HG03139 (cell line): ENCODE measurements around the gene KCNJ12.
"Not testable (repeated sequence)": the region's sequence is repeated elsewhere in the genome, so short reads cannot be mapped to it uniquely, and the experiment has no call there.

ENCODE experiments used
- ATAC-seq: cut with Tn5 transposase; IDR thresholded peaks from one replicate; pipeline ENCODE4 v1.9.1; 2021; ENCODE audit not compliant: unreplicated experiment

Gene KCNJ12

DNA sequence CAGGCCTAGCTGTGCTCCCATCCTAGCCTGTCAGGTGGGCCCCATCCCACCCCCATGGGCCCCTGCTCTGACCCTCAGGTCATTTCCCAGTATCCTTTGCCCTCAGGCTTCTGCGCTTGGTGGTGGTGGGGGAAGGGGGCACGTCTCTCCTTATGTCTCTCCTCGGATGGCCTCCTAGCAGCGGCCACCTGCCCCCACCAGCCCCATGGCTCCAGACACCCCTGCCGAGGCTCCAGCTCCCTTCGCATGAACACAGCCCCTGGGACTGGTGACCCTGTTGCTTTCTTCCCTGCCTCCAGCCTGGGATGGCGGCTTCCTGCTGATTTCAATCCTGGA is 27.3 kb upstream of the KCNJ12 start:
- not testable (repeated sequence) for ATAC-seq

DNA sequence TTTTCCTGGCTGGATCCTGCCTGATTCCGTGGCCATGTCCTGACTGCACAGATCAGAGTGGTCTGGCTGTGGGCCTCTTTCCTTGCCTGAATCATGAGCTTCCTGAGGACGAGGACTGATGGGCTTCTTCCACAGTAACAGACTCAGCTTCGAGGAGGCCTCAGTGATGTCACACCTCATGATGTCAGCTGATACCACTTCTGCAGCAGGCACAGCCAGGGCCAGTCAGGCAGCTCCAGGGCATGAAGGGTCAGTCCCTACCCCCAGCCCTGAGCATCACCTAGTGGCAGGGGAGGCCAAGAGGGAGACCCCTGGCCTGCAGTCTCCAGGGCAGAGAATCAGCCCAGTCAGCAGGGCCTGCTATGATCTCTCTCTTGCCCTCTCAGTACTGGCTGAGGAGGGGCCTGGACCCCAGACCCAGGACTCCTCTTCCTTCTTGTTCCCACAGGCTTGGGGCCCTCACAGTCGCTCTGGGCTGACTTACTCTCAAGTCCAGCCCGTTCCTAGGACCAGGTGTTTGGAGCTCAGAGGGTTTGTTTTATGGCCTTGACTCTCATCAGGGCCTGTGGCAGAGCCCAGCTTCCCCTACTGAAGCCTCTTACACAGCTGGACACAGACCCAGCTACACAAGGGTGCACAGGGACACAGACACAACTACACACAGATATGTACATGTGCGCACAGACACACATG is 26.7 kb upstream of the KCNJ12 start:
- ATAC-seq, result not testable (repeated sequence)

DNA sequence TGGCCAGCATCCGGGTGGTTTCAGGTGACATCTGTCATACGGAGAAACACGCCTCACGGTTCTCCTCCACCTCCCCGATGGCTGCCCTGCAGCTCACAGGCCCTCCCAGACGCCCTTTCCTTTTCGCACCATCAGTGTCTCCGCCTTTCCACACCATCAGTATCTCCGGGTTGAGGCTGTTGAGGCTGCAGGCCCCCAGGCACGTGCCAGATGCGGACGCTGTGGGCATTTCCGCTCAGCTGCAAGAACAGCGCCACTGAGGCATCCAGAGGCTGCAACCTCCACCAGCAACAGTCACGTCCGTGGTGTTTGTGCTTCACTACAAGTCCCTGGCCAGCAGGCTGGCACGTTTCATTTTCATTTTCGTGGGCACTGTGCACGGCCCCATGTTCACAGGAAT is 25.7 kb upstream of the KCNJ12 start:
- not testable (repeated sequence) for ATAC-seq

DNA sequence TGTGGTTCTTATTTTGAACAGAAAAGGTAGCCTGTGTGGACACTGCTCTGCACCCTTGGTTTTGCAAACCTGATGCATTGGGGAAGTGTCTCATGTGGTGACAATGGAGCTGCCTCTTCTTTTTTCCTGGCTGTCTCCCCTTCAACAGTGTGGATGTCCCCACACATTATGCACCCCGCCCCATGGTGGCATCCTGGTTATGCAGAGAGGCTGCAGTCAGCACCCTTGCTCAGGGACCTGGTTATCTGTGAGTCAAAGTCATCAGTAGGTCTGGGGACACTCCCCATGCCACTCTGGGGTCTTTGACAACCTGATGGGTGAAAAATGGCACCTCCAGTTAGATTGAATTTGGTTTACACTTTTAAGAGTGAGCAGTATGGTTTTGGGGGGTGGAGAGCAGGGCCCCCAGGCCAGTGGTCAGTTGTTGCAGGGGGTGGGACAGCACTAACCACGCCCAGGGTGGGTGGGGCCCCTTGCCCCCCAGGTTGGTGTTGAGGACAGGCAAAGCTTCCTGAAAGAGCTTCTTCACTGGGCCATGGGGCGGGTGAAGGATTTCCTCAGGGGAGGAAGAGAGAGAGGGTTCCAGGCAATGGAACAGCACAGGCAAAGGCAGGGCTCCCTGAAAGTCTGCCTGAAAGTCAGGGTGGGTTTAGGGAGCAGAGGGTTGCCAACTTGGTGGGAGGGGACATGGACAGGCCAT is 24.6 kb upstream of the KCNJ12 start:
- no peak for ATAC-seq

DNA sequence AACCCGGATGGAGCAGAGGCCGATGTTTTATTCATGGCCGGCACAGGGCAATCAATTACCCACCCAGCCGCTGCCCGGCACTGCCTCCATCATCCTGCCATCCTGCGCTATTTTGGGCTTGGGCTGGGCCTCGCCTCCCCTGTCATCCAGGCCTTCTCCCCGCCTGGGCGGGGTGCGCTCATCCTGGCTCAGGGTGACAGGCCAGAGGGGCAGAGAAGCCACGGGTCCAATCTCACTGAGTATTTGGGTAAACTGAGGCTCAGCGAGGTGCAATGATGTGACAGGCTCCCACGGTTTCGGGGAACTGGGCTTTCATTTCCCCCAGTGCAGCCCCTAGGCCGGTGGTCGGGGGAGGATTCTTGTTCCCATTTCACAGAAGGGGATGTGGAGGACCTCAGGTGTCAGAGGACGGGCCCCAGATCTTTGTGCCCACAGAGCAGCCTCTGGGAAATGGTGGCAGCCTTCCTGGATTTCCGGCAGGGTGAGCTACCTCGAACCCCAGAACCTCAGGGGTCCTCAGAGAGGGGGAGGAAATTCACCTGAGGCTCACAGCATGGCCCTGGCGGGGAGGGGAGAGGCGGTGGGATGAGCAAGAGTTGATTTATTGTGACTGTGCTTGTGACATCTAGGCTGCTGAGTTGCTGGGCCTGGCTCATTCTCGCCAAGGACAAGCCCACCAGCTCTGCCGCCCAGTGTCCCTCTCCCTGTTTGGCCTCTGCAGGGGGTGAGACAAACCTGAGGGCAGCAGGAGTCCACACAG is 23.8 kb upstream of the KCNJ12 start:
- no peak for ATAC-seq

DNA sequence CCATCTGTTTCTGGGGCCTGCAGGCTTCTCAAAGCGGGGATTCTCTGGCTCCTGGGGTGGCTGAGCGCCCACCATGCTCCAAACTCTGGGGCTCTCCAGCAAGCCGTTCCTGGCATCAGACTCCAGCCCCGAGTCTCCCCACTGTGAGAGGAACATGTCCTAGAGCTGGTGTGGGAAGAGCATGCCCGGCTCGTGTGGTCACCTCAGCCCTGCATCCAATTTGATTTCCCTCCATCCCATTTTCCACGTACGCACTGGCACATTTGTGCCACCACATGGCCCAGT is 23.2 kb upstream of the KCNJ12 start:
- ATAC-seq, result no peak

DNA sequence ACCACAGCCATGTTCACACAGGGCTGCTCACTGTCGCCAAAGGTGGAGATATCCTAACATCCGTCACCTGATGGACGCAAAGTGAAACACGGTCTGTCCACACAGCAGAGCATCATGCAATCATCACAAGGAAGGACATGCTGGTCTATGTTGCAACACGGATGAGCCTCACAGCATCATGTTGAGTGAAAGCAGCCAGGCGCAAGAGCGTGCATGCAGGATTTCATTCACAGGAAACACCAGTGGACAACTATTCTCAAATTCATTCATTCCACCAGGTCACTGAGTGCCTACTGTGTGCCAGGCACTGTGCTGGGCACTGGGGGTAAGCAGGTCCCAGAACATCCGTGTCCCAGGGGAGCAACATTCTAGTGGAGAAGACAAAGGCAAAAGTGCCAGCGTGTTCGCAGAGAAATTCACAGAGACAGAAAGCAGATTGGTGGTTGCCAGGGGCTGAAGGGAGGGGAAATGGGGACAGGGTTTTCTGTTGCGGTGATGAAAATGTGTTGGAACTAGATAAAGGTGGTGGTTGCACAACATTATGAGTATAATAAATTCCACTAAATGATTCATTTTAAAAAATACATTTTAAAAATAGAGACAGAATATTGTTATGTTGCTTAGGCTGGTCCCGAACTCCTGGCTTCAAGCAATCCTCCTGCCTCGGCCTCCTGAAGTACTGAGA is 22.7 kb upstream of the KCNJ12 start:
- no peak for ATAC-seq

DNA sequence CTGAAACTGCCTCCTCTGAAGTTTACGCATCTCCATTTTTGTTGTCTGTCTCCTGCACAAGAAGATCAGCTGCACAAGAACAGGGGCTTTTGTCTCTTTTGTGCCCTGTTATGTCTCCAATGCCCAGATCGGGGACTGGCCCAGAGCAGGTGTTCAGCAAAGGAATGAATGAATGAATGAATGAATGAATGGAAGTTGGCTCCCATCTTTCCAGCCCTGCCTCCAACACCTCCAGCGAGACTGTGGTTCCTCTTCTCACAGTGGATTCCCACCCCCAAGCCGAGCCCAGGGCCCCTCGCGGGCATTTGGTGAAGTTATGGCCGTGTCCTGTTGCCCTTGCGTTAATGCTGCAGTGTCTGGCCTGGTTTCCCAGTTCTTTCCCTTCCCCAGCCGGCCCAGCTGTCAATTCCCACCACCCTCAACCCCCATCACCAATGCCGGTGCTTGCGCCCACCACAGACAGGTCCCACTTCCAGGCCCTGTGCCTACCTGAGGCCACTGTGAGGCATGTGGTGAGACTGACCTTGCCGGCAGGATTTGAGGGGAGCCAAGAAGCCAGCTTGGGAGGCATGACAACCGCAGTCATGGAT is 21.3 kb upstream of the KCNJ12 start:
- no peak for ATAC-seq

DNA sequence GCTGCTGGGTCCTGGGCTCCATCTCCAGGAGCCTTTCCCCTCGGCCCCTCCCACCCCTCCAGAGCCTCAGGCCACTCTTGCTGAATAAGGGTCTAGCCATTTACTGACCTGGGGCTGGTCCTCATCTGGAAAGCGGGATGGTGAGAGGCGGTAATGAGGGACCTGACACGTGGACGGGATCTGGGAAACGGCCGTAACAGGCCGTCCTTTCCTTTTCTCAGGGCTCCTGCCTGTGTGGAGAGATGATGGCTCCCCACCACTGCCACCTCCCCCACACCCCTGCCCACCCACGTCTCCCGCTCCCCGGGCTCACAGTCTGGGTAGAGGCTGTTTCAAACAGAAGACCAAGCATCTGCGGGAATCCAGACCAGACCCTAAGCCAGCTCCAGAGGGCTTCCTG is 20.6 kb upstream of the KCNJ12 start:
- ATAC-seq, result no peak

DNA sequence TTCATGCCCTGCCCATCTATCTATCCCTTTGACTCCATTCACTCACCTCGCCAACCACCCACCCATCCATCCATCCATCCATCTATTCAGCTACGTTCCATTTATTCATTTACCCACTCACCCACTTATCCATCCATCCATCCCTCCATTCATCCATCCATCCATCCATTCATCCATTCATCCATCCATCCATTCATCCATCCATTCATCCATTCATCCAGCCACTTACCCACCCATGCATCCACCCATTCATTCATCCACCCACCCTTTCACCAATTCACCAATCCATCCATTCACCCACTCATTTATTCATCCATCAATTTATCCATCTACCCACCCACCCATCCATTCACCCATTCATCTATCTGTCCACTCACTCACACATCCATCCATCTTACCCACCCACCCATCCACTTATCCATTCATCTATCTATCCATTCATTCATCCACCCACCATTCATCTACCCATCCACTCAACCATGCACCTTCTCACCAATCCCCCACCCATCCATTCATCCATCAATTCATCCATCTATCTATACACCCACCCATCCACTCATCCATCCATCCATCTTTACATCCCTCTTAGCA is 19.5 kb upstream of the KCNJ12 start:
- ATAC-seq, result no peak

DNA sequence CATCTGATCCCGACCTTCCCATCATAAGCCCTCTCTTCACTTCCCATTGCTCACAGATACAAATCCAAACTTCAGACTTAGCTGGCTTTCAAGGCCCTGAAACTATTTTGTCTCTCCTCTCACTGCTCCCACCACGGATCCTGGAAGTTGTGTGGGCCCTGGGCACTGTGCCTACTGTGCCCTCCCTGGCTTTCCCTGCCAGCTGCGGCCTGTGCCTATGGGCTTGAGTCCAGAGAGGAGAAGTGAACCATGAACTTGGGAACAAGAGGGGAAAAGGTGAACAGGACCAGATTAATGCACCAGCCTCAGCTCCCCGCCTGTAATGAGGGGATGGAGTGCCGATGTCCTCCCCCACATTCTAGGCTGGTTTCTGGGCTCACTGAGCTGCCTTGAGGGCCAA is 18.9 kb upstream of the KCNJ12 start:
- ATAC-seq, result no peak

DNA sequence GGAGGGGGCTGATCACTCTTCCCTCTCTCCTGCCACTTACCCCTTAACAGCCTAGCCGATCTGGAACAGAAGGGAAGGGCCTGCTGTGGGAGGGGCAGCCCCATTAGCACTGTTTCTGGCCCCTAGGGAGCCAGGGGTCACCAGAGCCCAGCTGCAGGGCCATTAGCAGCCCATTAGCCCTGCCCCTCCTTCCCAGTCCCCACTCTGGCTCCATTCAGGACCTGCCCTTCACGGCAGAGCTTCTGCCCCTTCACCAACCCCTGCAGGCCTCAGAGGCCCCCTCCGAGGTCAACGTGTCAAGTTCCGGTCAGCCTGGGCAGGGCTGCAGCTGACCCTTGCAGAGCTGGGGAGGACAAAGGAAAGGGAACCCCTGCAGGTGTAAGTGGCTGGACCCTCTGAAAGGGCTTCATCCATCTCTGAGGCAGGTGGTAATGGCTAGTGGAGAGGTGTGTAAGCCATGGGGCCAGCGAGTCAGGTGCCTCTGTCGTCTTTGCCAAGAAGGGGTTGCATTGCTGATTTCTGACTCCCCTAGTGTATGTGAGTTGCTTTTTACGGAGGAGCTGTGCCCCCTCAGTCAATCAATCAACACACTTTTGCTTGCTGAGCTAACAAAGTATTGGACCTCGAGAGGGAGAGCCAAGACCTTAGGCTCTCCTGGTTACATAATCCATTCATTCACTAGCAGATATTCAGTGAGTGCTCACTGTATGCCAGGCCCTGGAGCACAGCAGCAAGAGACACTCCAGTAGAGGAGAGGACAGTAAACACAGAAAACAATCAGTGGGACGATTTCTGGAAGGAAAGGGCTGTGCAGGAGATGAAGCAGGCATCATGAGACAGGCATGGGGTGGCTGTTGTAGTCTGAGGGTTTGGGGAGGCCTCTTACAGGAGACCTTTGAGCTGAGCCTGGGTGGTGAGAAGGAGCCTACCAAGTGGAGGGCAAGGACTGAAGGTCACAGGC is 18.2 kb upstream of the KCNJ12 start:
- no peak for ATAC-seq

DNA sequence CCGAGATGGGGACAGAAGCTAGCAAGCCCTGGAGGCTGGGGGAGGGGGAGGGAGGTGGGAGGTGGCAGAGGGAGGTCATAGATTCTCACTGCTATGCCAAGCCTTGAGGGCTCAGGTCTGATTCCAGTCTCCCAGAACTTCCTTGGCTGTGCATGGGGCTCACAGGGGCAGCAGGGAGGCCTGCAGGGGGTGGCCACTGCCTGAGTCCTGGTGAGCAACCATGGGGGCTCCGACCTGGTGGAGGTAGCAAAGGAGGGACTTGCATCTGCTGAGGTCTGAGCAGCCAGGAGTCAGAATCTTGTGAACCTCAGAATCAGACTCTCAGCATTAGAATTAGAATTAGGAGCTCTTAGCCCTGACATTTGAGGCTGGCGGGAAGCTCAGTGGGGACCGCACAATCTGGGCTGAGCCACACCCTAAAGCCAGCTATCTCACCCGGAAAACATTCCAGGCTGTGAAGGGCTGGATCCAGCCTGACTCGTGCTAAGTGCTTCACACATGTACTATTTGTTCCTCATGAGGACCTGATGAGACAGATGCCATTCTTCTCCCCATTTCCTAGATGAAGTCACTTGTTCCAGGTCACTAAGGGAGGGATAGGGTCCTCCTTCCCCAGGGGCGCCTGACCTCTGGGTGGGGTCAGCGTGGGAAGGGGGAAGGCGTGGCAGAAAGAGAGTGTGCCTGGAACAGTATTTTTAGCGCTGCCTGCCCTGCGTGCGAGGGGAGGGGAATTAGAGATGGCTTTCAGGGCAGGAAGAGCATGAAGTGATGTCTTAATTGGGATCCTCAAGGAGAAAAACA is 17.3 kb upstream of the KCNJ12 start:
- ATAC-seq, result no peak

DNA sequence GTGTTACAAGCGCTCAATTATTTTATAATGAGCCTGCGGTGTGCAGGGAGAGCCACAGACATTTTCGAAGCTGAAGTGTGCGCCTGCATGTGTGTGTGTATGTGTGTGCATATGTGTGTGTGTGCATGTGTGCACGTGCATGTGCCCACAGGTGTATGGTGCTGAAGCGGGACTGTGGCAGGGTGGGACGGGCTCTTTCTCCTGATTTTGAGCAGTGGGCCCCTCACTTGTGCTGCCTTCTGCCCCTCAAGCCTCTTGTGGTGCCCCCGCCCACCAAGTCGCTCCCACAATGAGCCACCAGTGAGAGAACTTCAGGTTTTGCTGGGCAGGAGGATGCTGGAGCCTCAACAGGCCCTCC is 16.7 kb upstream of the KCNJ12 start:
- no peak for ATAC-seq

DNA sequence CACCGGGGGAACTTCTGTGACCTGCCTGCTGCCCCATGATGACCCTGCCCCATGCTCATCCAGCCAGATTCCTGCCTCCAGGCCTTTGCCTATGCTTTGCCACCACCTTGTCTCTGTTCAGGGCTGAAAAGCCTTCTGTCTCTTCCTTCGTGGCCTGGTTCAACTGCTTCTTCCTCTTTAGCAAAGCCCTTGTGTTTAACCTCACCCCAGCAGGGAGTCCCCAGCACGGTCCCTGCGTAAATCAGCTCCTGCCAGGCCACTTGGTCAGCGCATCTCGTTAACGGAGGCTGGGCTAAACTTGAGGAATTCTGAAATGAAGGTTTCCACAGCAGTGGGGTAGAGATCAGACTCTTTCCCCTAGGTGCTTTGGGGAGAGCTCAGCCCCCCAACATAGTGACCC is 16.1 kb upstream of the KCNJ12 start:
- no peak for ATAC-seq

DNA sequence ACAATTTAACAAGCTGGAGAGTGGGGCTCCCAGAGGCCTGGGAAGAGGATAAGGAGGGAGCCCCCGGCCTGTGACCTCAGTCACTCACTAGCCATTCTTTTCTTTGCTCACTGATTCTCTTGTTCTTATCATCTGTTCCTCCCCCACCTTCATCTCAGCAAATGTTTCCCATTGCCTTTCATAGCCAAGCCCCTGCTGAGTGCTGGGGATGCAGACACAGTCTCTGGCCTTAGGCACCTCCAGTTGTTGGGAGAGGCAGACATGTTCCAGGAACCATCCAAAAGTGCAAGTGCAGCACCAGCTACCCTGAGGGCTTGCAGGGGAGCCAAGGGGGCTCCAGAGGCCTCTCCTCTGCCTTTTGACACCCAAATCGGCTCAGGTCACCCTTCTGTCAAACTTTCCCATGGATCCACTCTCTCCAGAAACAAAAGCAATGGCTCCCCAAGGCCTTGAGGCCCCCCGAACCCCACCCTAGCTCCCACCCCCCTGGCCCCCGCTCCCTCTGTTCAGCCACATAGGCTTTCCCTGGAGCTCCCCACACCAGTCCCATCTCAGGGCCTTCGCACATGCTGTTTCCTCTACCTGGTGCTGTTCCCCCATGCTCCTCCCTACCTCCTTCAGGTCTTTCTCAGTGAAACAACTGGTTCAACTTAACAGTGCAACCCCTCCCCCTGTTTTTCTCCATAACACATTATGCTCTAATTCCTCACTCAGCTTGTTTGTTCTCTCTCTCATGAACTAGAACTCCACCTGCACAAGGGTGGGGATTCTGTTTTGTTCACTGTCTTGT is 14.9 kb upstream of the KCNJ12 start:
- no peak for ATAC-seq

DNA sequence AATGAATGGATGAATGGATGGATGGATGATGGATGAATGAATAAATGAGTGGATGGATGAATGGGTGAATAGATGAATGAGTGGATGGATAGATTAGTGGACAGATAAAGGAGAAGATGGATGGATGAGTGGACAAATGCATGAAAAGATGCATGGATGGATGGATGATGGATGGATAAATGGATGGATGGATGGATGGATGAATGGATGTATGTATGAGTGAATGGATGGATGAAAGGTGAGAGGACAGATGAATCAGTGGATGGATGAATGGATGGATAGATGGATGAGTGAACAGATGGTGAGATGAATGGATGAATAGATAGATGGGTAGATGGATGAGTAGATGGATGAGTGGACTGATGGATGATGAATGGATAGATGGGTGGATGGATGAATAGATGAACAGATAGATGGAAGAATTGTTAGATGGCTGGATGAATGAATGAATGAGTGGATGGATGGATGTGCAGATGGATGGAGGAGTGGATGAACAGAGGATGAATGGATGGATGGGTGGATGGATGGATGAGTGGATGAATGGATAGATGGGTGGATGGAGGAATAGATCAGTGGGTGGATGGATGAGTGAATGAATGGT is 13.7 kb upstream of the KCNJ12 start:
- ATAC-seq, result no peak
